MM.1S (cell line): ENCODE measurements around the gene ZBTB42.

ENCODE experiments used
- CTCF ChIP-seq: fragments of 300-600 bp; sonication (generic); IDR thresholded peaks from 2 replicates; pipeline ENCODE4 v1.5.1; 2016; ENCODE audit warnings: antibody characterized with exemption, low read length, mixed read lengths
- EZH2 ChIP-seq: fragments of 300-600 bp; sonication (generic); optimal IDR thresholded peaks from 2 replicates; pipeline ENCODE3; 2017; ENCODE audit warnings: low read depth, mild to moderate bottlenecking, antibody characterized with exemption, low read length, mixed read lengths
- EZH2phosphoT487 ChIP-seq: fragments of 300-600 bp; sonication (generic); IDR thresholded peaks from 2 replicates; pipeline ENCODE4 v1.6.1; 2018; ENCODE audit warnings: antibody characterized with exemption, low read length

GRCh38 chr14:104767634-104767918 lies 33.3 kb upstream of the ZBTB42 start:
- TF ChIP-seq CTCF (no peak), EZH2phosphoT487 (no peak), EZH2 (no peak)
